Tibial nerve (tissue), 4 donors: ENCODE results near the gene KLHDC7A.

ENCODE experiments used
- EP300 ChIP-seq, 2 donors: sonication (generic); formaldehyde crosslinking; IDR thresholded peaks; one replicate each; pipeline ENCODE4 v1.6.1; 2017; ENCODE audit warnings: antibody characterized with exemption in 2 of 2, mild to moderate bottlenecking in 1 of 2
- TF ChIP-seq, protein P1 (sequence below), 5 experiments: fragments of 200-600 bp in 3 of 5; fragments of 450-650 bp in 2 of 5; sonication (generic) in 3 of 5; IDR thresholded peaks; one replicate each; pipeline ENCODE4 v1.5.1; 2016 to 2019; ENCODE audit warnings: antibody characterized with exemption in 5 of 5, mild to moderate bottlenecking in 3 of 5, moderate library complexity in 2 of 5

DNA sequence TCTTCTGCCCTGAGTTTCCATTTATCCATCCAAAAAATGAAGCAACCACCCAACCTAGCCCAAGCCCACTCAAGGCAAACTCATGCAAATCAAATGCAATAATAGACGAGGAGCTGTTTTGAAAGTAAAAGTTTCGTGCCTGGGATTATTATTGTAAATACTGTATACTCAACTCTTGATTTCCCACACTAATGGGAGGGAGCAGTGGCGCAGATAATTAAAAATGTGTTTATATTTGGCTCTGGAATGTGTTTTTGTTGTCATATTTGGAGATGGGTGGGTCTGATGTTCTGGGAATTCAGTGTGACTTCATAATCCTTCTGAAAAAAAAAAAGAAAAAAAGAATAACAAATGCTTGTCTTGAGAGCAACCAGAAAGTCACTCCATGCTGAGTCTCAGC, 52.5 kb downstream of the KLHDC7A start:
- TF ChIP-seq EP300 (IDR thresholded peaks at IDR 0.05): no peak
- TF ChIP-seq, protein P1, sequence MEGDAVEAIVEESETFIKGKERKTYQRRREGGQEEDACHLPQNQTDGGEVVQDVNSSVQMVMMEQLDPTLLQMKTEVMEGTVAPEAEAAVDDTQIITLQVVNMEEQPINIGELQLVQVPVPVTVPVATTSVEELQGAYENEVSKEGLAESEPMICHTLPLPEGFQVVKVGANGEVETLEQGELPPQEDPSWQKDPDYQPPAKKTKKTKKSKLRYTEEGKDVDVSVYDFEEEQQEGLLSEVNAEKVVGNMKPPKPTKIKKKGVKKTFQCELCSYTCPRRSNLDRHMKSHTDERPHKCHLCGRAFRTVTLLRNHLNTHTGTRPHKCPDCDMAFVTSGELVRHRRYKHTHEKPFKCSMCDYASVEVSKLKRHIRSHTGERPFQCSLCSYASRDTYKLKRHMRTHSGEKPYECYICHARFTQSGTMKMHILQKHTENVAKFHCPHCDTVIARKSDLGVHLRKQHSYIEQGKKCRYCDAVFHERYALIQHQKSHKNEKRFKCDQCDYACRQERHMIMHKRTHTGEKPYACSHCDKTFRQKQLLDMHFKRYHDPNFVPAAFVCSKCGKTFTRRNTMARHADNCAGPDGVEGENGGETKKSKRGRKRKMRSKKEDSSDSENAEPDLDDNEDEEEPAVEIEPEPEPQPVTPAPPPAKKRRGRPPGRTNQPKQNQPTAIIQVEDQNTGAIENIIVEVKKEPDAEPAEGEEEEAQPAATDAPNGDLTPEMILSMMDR (IDR thresholded peaks at IDR 0.05): no peak
